Measurements from ENCODE around the gene C9orf43.

DNA sequence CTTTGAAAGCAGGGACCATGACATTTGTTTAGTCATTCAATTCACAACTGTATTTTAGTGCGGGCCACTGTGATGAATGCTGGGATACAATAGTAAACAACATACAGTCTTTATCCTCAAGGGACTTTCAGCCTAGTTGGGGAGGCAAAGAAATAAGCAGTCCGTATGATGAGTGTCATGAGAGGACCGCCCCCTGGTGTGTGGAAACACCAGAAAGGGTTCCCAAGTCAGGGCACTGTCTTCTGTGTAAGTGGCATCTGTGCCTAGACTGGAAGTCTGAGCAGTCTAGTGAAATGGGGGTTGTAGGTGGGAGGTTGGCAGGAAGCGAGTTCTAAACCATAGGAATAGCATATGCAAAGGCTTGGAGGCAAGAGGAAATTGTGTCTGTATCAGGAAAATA, 6.8 kb downstream of the C9orf43 start:
- TF ChIP-seq, protein P1, sequence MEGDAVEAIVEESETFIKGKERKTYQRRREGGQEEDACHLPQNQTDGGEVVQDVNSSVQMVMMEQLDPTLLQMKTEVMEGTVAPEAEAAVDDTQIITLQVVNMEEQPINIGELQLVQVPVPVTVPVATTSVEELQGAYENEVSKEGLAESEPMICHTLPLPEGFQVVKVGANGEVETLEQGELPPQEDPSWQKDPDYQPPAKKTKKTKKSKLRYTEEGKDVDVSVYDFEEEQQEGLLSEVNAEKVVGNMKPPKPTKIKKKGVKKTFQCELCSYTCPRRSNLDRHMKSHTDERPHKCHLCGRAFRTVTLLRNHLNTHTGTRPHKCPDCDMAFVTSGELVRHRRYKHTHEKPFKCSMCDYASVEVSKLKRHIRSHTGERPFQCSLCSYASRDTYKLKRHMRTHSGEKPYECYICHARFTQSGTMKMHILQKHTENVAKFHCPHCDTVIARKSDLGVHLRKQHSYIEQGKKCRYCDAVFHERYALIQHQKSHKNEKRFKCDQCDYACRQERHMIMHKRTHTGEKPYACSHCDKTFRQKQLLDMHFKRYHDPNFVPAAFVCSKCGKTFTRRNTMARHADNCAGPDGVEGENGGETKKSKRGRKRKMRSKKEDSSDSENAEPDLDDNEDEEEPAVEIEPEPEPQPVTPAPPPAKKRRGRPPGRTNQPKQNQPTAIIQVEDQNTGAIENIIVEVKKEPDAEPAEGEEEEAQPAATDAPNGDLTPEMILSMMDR (IDR thresholded peaks at IDR 0.05; ENCODE audit: borderline replicate concordance, extremely low read depth, low read length, poor library complexity, severe bottlenecking) = no peak
- no peak for TF ChIP-seq EZH2 (IDR thresholded peaks at IDR 0.05; ENCODE audit: borderline replicate concordance, low read depth, low read length, severe bottlenecking)

Data from DND-41 (cell line).